Measurements from ENCODE around the gene ALPL. TPM values are rescaled to one million over a fixed set of nuclear protein-coding genes. Genes with fewer than 3 reads are reported as not detected.

Gene ALPL
- total RNA-seq, 2 donors from 2014 or later: 16.2 to 50.3 TPM

DNA sequence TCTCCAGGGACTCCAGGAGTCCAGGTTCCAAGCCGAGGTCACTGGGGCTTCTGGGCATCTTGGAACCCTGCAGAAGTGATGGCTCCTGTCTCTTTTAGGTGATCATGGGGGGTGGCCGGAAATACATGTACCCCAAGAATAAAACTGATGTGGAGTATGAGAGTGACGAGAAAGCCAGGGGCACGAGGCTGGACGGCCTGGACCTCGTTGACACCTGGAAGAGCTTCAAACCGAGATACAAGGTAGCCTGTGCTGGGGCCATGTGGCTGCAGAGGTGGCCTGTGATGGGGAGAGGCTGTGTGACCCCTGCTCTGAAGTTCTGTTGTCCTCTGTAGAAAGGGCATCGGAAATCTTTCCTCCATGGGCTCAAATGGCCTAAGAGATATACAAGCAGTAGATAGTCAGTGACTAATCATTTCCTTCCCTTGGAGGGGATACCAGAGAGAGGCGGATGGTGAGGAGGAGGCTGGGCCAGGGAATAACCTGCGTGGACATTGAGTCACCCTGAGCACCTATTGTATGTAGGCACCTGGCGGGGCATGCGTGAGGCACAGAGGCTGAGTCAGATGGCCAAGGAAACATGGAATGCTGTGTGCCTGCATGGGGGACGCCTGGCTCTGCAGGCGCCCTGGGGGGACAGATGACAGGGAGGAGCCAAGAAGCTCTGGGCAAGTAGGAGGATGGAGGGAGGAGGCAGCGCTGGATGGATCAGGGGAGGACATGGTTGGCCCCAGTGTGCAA is 59.0 kb downstream of the ALPL start:
- Histone ChIP-seq H3K27ac (peak overlapping the region in 1 of 2 donors; percentile 68), H3K4me1 (peaks cover 0 to 9% of the 10 kb centered on the region in 2 donors), H3K36me3 (no peaks in the 10 kb centered on the region), H3K27me3 (no peaks in the 10 kb centered on the region), H3K4me3 (no peak overlapping the region), H3K9me3 (peaks cover 0 to 5% of the 10 kb centered on the region in 2 donors)
- TF ChIP-seq, protein P1, sequence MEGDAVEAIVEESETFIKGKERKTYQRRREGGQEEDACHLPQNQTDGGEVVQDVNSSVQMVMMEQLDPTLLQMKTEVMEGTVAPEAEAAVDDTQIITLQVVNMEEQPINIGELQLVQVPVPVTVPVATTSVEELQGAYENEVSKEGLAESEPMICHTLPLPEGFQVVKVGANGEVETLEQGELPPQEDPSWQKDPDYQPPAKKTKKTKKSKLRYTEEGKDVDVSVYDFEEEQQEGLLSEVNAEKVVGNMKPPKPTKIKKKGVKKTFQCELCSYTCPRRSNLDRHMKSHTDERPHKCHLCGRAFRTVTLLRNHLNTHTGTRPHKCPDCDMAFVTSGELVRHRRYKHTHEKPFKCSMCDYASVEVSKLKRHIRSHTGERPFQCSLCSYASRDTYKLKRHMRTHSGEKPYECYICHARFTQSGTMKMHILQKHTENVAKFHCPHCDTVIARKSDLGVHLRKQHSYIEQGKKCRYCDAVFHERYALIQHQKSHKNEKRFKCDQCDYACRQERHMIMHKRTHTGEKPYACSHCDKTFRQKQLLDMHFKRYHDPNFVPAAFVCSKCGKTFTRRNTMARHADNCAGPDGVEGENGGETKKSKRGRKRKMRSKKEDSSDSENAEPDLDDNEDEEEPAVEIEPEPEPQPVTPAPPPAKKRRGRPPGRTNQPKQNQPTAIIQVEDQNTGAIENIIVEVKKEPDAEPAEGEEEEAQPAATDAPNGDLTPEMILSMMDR (IDR thresholded peaks at IDR 0.05): no peak
- no peak for DNase-seq (ENCODE audit: low spot score)

GRCh38 chr1:21568809-21569385 is 59.7 kb downstream of the ALPL start:
- Histone ChIP-seq H3K27me3 (no peaks in the 10 kb centered on the region), H3K4me1 (peaks cover 0 to 12% of the 10 kb centered on the region in 2 donors), H3K36me3 (no peaks in the 10 kb centered on the region), H3K27ac (no peak overlapping the region), H3K9me3 (peaks cover 0 to 5% of the 10 kb centered on the region in 2 donors), H3K4me3 (no peak overlapping the region)
- TF ChIP-seq, protein P1 (IDR thresholded peaks at IDR 0.05): no peak
- no peak for DNase-seq (ENCODE audit: low spot score)

DNA sequence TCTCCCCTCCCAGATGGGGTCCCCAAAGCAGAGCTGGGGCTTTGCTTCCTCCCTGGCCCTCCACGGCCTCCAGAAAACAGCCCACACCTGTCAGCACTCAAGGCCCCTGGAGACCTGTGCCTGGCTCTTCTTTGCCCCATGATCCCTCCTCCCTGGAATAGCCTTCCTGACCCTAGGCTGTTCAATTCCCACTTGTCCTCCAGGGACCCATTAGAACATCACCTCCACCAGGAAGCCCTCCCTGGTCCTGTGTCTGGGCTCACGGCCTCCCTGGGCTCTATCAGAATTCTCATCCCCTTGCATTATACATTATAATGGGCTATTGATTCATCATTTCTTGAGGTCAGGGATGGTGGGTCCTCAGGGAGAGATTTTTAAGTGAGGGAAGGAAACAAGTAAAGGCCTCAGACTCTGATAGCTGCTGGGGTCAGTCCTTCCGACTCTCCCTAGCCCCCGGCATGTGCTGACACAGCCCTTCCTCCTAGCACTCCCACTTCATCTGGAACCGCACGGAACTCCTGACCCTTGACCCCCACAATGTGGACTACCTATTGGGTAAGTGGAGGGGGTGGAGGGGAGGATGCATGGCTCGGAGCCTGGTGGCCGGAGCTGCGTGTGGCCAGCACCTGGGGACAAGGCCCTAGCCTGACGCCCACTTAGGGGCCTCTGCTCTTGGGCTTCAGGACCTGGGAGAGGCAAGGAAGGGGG is 60.8 kb downstream of the ALPL start:
- H3K36me3 ChIP-seq: no peaks in the 10 kb centered on the region
- TF ChIP-seq, protein P1 (IDR thresholded peaks at IDR 0.05): no peak
- H3K4me3 ChIP-seq: no peak overlapping the region
- H3K9me3 ChIP-seq: peaks cover 0 to 5% of the 10 kb centered on the region in 2 donors
- H3K27me3 ChIP-seq: no peaks in the 10 kb centered on the region
- H3K4me1 ChIP-seq: peaks cover 0 to 23% of the 10 kb centered on the region in 2 donors
- DNase-seq (ENCODE audit: low spot score): no peak
- no peak overlapping the region for H3K27ac ChIP-seq

- Histone ChIP-seq H3K27ac (no peak overlapping the region), H3K36me3 (no peaks in the 10 kb centered on the region), H3K27me3 (no peaks in the 10 kb centered on the region), H3K9me3 (peaks cover 0 to 5% of the 10 kb centered on the region in 2 donors), H3K4me3 (no peak overlapping the region), H3K4me1 (peaks cover 0 to 28% of the 10 kb centered on the region in 2 donors)
- TF ChIP-seq, protein P1 (IDR thresholded peaks at IDR 0.05): no peak
- DNase-seq (ENCODE audit: low spot score): no peak
These were observed 61.3 kb downstream of the ALPL start for GRCh38 chr1:21570528-21570875.

DNA sequence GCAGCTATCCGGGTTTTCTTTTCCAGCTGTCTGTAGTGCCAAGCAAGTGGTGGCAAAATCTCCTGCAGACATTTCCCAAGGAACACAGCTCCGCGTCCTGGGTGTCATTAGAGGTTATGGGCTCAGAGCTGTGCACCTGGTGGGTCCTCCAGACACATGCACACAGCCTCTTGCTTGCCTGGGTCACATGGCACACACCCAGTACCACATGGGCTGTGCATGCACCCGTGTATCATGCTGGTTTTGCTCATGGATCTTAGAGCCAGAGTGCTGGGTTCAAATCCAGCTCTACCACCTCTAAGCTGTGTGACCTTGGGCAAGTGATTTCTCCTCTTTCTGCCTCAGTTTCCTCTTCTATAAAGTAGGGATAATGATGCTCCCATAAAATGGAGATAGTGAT is 61.7 kb downstream of the ALPL start:
- Histone ChIP-seq H3K27me3 (no peaks in the 10 kb centered on the region), H3K4me3 (no peak overlapping the region), H3K27ac (no peak overlapping the region), H3K4me1 (peaks cover 0 to 30% of the 10 kb centered on the region in 2 donors), H3K9me3 (peaks cover 0 to 5% of the 10 kb centered on the region in 2 donors), H3K36me3 (no peaks in the 10 kb centered on the region)
- DNase-seq (ENCODE audit: low spot score): no peak
- TF ChIP-seq, protein P1 (IDR thresholded peaks at IDR 0.05): no peak
